Stimulated activated effector memory CD8-positive, alpha-beta T cell treated with anti-CD3 and anti-CD28 coated beads, Interleukin-12 subunit alpha, Interleukin-12 subunit beta, amount 100 ng/mL, for 72 hours (primary cell): Measurements from ENCODE around the gene THSD7A.

Experiments
- ATAC-seq: fragments of 150-1000 bp; cut with Tn5 transposase; 2 replicates; pipeline ENCODE4 v1.10.0; 2021
- DNase-seq, 2 donors: peaks; one replicate each; pipeline ENCODE4 v3.0.0; 2021 to 2022; ENCODE audit warnings: low spot score in 2 of 2
- H3K27ac Mint-ChIP-seq: one replicate; pipeline ENCODE4 v1.8.0; 2022; ENCODE audit warnings: mild to moderate bottlenecking, mixed read lengths
- H3K36me3 Mint-ChIP-seq: one replicate; pipeline ENCODE4 v1.8.0; 2022; ENCODE audit warnings: mild to moderate bottlenecking, mixed read lengths
- H3K4me1 Mint-ChIP-seq: one replicate; pipeline ENCODE4 v1.8.0; 2022; ENCODE audit warnings: mixed read lengths
- H3K4me3 Mint-ChIP-seq: one replicate; pipeline ENCODE4 v1.8.0; 2022; ENCODE audit warnings: mild to moderate bottlenecking, mixed read lengths
- H3K9me3 Mint-ChIP-seq: one replicate; pipeline ENCODE4 v1.8.0; 2022; ENCODE audit warnings: mixed read lengths

THSD7A gene

GRCh38 chr7:11784769-11785536 lies 47.0 kb downstream of the THSD7A start:
- H3K4me3 Mint-ChIP-seq = no peak overlapping the region
- no peaks in the 10 kb centered on the region for H3K4me1 Mint-ChIP-seq
- H3K36me3 Mint-ChIP-seq = no peaks in the 10 kb centered on the region
- ATAC-seq (no peak), DNase-seq (no peak)
- no peak overlapping the region for H3K27ac Mint-ChIP-seq
- no peaks in the 10 kb centered on the region for H3K9me3 Mint-ChIP-seq

- no peak for ATAC-seq
- H3K36me3 Mint-ChIP-seq = no peaks in the 10 kb centered on the region
- H3K4me3 Mint-ChIP-seq = no peak overlapping the region
- no peak overlapping the region for H3K27ac Mint-ChIP-seq
- no peaks in the 10 kb centered on the region for H3K9me3 Mint-ChIP-seq
- no peaks in the 10 kb centered on the region for H3K4me1 Mint-ChIP-seq
- DNase-seq = no peak
Measured at GRCh38 chr7:11779864-11780674, 51.9 kb downstream of the THSD7A start.

GRCh38 chr7:11776039-11776438 lies 56.0 kb downstream of the THSD7A start:
- H3K27ac Mint-ChIP-seq = no peak overlapping the region
- H3K36me3 Mint-ChIP-seq = no peaks in the 10 kb centered on the region
- no peak for ATAC-seq

GRCh38 chr7:11775401-11775800 lies 56.6 kb downstream of the THSD7A start:
- H3K27ac Mint-ChIP-seq = no peak overlapping the region
- ATAC-seq = no peak

More at GRCh38 chr7:11776039-11776438, 56.0 kb downstream of the THSD7A start:
- Mint-ChIP-seq H3K4me1 (no peaks in the 10 kb centered on the region), H3K9me3 (no peaks in the 10 kb centered on the region), H3K4me3 (no peak overlapping the region)
- no peak for DNase-seq

GRCh38 chr7:11768263-11768662 lies 63.7 kb downstream of the THSD7A start:
- ATAC-seq = no peak
- H3K27ac Mint-ChIP-seq = no peak overlapping the region
- no peaks in the 10 kb centered on the region for H3K36me3 Mint-ChIP-seq
- H3K4me1 Mint-ChIP-seq = no peaks in the 10 kb centered on the region
- DNase-seq = no peak
- H3K4me3 Mint-ChIP-seq = no peak overlapping the region
- H3K9me3 Mint-ChIP-seq = no peaks in the 10 kb centered on the region

More at GRCh38 chr7:11775401-11775800, 56.6 kb downstream of the THSD7A start:
- Mint-ChIP-seq H3K36me3 (no peaks in the 10 kb centered on the region), H3K4me3 (no peak overlapping the region), H3K9me3 (no peaks in the 10 kb centered on the region), H3K4me1 (no peaks in the 10 kb centered on the region)
- DNase-seq = no peak

GRCh38 chr7:11767148-11767547 lies 64.8 kb downstream of the THSD7A start:
- Mint-ChIP-seq H3K4me1 (no peaks in the 10 kb centered on the region), H3K4me3 (no peak overlapping the region), H3K27ac (no peak overlapping the region), H3K36me3 (no peaks in the 10 kb centered on the region), H3K9me3 (no peaks in the 10 kb centered on the region)
- DNase-seq (no peak), ATAC-seq (no peak)

- Mint-ChIP-seq H3K27ac (no peak overlapping the region), H3K4me3 (no peak overlapping the region), H3K36me3 (no peaks in the 10 kb centered on the region), H3K9me3 (peaks cover 4% of the 10 kb centered on the region), H3K4me1 (no peaks in the 10 kb centered on the region)
- DNase-seq (no peak), ATAC-seq (no peak)
Measured at GRCh38 chr7:11760372-11760771, 71.6 kb downstream of the THSD7A start.

DNA sequence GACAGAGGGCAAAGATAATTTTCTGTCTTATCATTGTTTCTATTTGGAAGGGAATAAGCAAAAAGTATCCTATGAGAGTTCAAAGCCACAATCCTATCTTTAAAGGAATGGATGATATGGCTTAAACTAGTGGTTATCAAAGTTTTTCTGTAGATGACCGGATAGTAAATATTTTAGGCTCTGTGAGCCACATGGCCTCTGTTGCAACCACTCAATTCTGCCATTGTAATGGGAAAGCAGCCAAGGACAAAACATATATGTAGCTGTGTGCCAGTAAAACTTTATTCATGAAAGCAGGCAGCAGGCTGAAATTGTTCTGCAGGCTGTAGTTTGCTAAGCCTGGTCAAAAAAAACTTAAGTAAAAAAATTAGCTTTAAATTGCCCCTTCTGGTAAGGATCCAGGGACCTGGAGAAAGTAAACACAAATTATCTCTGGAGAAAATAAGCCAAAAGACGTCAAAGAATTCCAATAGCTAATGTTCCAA lies 73.3 kb downstream of the THSD7A start:
- H3K9me3 Mint-ChIP-seq = peaks cover 4% of the 10 kb centered on the region
- no peaks in the 10 kb centered on the region for H3K4me1 Mint-ChIP-seq
- H3K4me3 Mint-ChIP-seq = no peak overlapping the region
- no peak for DNase-seq
- ATAC-seq = no peak
- H3K36me3 Mint-ChIP-seq = no peaks in the 10 kb centered on the region
- no peak overlapping the region for H3K27ac Mint-ChIP-seq

GRCh38 chr7:11757153-11757552 lies 74.8 kb downstream of the THSD7A start:
- no peaks in the 10 kb centered on the region for H3K4me1 Mint-ChIP-seq
- H3K4me3 Mint-ChIP-seq = no peak overlapping the region
- ATAC-seq = no peak
- no peak for DNase-seq
- no peak overlapping the region for H3K27ac Mint-ChIP-seq
- H3K9me3 Mint-ChIP-seq = peaks cover 7% of the 10 kb centered on the region
- H3K36me3 Mint-ChIP-seq = no peaks in the 10 kb centered on the region

DNA sequence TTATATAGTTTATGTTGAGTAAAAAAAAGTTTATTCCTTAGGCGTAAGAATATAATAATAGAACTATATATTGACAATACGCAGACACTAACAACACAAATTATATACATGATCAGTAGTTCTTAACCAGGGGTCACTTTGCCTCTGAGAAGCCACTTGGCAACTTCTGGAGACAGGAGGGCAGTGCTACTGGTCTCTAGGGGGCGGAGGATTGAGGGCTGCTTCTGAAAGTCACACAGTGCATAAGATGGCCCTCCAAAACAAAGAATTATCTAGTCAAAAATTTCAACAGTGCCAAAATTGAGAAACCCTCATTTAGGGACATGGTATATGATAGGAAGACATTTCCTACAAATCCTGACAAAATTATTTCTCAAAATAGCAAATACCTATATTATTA lies 77.1 kb downstream of the THSD7A start:
- no peak for DNase-seq
- H3K36me3 Mint-ChIP-seq = no peaks in the 10 kb centered on the region
- ATAC-seq = no peak
- no peak overlapping the region for H3K4me3 Mint-ChIP-seq
- H3K4me1 Mint-ChIP-seq = no peaks in the 10 kb centered on the region
- peaks cover 7% of the 10 kb centered on the region for H3K9me3 Mint-ChIP-seq
- H3K27ac Mint-ChIP-seq = no peak overlapping the region

GRCh38 chr7:11754123-11754522 lies 77.9 kb downstream of the THSD7A start:
- Mint-ChIP-seq H3K4me1 (no peaks in the 10 kb centered on the region), H3K4me3 (no peak overlapping the region), H3K36me3 (no peaks in the 10 kb centered on the region), H3K27ac (no peak overlapping the region), H3K9me3 (peaks cover 5% of the 10 kb centered on the region)
- ATAC-seq (no peak), DNase-seq (no peak)

GRCh38 chr7:11753433-11753832 lies 78.6 kb downstream of the THSD7A start:
- Mint-ChIP-seq H3K4me3 (no peak overlapping the region), H3K9me3 (peaks cover 3% of the 10 kb centered on the region), H3K27ac (no peak overlapping the region), H3K36me3 (no peaks in the 10 kb centered on the region), H3K4me1 (no peaks in the 10 kb centered on the region)
- DNase-seq (no peak), ATAC-seq (no peak)

- Mint-ChIP-seq H3K9me3 (peaks cover 3% of the 10 kb centered on the region), H3K4me3 (no peak overlapping the region), H3K36me3 (no peaks in the 10 kb centered on the region), H3K27ac (no peak overlapping the region), H3K4me1 (no peaks in the 10 kb centered on the region)
- no peak for ATAC-seq
- no peak for DNase-seq
Measured at GRCh38 chr7:11751807-11752389, 80.1 kb downstream of the THSD7A start.

- DNase-seq (no peak), ATAC-seq (no peak)
- Mint-ChIP-seq H3K4me3 (no peak overlapping the region), H3K36me3 (no peaks in the 10 kb centered on the region), H3K27ac (no peak overlapping the region), H3K9me3 (peaks cover 3% of the 10 kb centered on the region), H3K4me1 (no peaks in the 10 kb centered on the region)
Measured at GRCh38 chr7:11751315-11751714, 80.7 kb downstream of the THSD7A start.

- Mint-ChIP-seq H3K4me3 (no peak overlapping the region), H3K4me1 (no peaks in the 10 kb centered on the region), H3K9me3 (peaks cover 3% of the 10 kb centered on the region), H3K27ac (no peak overlapping the region), H3K36me3 (no peaks in the 10 kb centered on the region)
- ATAC-seq (no peak), DNase-seq (no peak)
Measured at GRCh38 chr7:11750191-11750590, 81.8 kb downstream of the THSD7A start.
